Right kidney (tissue), 1 donor: ENCODE data around the gene INO80B.

Source experiments
- DNase-seq: peaks from one replicate; pipeline ENCODE4 v3.0.0-alpha.2; 2016

INO80B gene

GRCh38 chr2:74500578-74500946 lies 45.7 kb downstream of the INO80B start:
- no peak for DNase-seq

- DNase-seq, result peak; percentile 55
These were observed 46.6 kb downstream of the INO80B start for GRCh38 chr2:74501335-74502071.

GRCh38 chr2:74502147-74502719 lies 47.3 kb downstream of the INO80B start:
- DNase-seq, result peak; percentile 73

GRCh38 chr2:74502720-74503505 lies 48.0 kb downstream of the INO80B start:
- peak; percentile 83 for DNase-seq

GRCh38 chr2:74503506-74504475 lies 48.9 kb downstream of the INO80B start:
- peak; percentile 42 for DNase-seq

- no peak for DNase-seq
These were observed 49.7 kb downstream of the INO80B start for GRCh38 chr2:74504591-74504990.

GRCh38 chr2:74505448-74506246 lies 50.8 kb downstream of the INO80B start:
- DNase-seq, result no peak

- peak; percentile 100 for DNase-seq
These were observed 52.4 kb downstream of the INO80B start, which contains the start of gene PCGF1 for GRCh38 chr2:74507145-74507925. PCGF1 (minus strand) TSS chr2:74507695; CDS start chr2:74507668, 27 bp downstream.
